ENCODE results near the gene TMEM167B. TPM values are rescaled to one million over a fixed set of nuclear protein-coding genes. Genes with fewer than 3 reads are reported as not detected.

The TMEM167B gene
- total and polyA plus RNA-seq, 2 of the 8 experiments (the other 6 are each of a cell fraction or from before 2014, with no cell fraction given): 3.6 to 14.8 TPM

DNA sequence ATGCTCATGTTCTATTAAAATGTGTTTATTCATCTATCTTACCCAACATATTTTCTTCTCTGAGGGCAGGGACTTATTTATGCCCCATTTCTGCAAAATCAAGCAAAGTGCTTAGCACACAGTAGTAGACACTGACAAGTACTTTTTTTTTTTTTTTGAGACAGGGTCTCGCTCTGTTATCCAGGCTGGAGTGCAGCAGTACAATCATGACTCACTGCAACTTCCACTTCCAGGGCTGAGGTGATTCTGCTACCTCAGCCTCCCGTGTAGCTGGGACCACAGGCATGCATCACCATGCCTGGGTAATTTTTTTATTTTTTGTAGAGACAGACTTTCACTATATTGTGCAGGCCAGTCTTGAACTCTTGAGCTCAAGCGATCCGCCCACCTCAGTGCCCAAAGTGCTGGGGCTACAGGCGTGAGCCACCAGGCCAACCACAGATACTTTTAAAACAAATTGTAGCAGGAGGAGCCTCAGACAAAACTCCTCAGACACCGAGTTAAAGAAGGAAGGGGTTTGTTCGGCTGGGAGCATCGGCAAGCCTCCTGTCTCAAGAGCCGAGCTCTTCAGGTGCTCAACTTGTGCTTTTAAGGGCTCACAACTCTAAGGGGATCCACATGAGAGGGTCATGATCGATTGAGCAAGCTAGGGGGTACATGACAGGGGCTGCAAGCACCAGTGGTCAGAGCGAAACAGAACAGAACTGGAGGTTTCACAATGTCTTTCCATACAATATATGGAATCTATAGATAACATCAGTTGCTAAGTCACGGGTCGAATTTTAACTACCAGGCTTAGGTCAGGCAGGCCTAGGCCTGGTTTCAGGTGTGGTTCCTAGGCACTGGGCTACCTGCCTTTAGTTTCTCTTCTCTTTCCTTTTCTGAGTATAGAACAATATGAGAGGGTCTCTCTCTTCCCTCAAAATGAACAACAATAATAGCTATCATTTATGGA is 5.7 kb upstream of the TMEM167B start (continued):
- no peak for TF ChIP-seq RAD21 (IDR thresholded peaks at IDR 0.05 in 1 of 2, conservative IDR thresholded peaks at IDR 0.05 in 1 of 2; ENCODE audit: low read depth in 2 of 2, low read length in 2 of 2)
- TF ChIP-seq EP300 (IDR thresholded peaks at IDR 0.05; ENCODE audit: borderline replicate concordance in 1 of 2, low read depth in 2 of 2, low read length in 2 of 2): no peak
- no peak for TF ChIP-seq SAP30 (IDR thresholded peaks at IDR 0.05; ENCODE audit: insufficient read depth, insufficient replicate concordance, low read length)
- no peak for TF ChIP-seq CHD2 (IDR thresholded peaks at IDR 0.05; ENCODE audit: low read length)

Measured in H1 (cell line).